ENCODE data around the gene TFPT. TPM values are rescaled to one million over a fixed set of nuclear protein-coding genes. Genes with fewer than 3 reads are reported as not detected.
A peak's percentile ranks its signal among the peaks of the same experiment; 100 is the strongest.

TFPT gene
- total RNA-seq, 1 experiment from 2014 or later, result 26.6 TPM

DNA sequence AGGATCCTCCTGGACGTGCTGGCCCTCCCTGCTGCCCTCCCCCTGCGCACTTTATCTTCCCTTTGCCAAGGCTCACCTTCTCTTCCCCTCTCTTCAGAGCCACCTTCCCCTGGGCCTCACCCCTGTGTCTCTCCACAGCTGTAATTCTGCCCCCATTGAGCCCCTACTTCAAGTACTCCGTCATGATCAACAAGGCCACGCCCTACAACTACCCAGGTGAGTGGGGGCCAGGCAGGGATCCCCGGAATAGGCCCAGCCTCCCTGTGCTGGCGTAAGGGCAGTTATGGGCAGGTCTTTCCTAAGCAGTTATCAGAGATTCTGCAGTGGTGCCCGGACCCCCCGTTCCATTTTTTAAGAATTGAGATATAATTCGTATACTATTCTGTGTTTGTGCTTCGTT lies 9.7 kb downstream of the TFPT start:
- peaks cover 43 to 59% (median 55%) of the 10 kb centered on the region in 3 experiments for H3K36me3 Mint-ChIP-seq (ENCODE audit: insufficient read depth in 1 of 3, low read depth in 3 of 3)
- peaks cover 4% of the 10 kb centered on the region for H3K79me1 ChIP-seq (ENCODE audit: insufficient read depth, low read depth, low read length, poor library complexity, severe bottlenecking)
- WGBS (ENCODE audit: extremely low coverage, insufficient read length, low lambda C conversion rate), result no CpG with 5 or more reads among the region's 10 CpGs

More for the DNA sequence above, 9.7 kb downstream of the TFPT start:
- DNase-seq, result no peak
- H3K18ac ChIP-seq (ENCODE audit: insufficient read length, low read depth, low read length), result no peak overlapping the region
- no peak overlapping the region for H3T11ph ChIP-seq (ENCODE audit: low read length)
- no peak overlapping the region for H3K14ac ChIP-seq (ENCODE audit: insufficient read depth, low read length)
- Mint-ChIP-seq H3K27me3 (ENCODE audit: low read depth) (no peaks in the 10 kb centered on the region; the same call in 1 of the 2 replicates), H3K4me1 (peaks cover 2 to 6% of the 10 kb centered on the region in 2 experiments; a peak in 1 of 4 replicates), H3K4me3 (peak overlapping the region in 1 of 2 experiments; percentile 36; a peak in 1 of 5 replicates), H3K9me3 (peaks cover 0 to 2% of the 10 kb centered on the region in 2 experiments; a peak in 3 of 5 replicates), H3K27ac (no peak overlapping the region; a peak in 1 of 7 replicates)
- H3K79me2 ChIP-seq (ENCODE audit: insufficient read depth, low read length), result peaks cover 1% of the 10 kb centered on the region; the same call in 1 of the 2 replicates
- no peak overlapping the region for H2BK15ac ChIP-seq (ENCODE audit: low read depth, low read length)
- no peak overlapping the region for H3K23ac ChIP-seq (ENCODE audit: insufficient read length, low read depth, low read length)
- H2AFZ ChIP-seq (ENCODE audit: low read length), result no peak overlapping the region
- no peak overlapping the region for H2BK120ac ChIP-seq (ENCODE audit: low read depth, low read length, poor library complexity, severe bottlenecking)
- no peak overlapping the region for H4K91ac ChIP-seq (ENCODE audit: insufficient read length, low read depth, low read length)
- H4K20me1 ChIP-seq (ENCODE audit: control insufficient read depth, insufficient read depth, insufficient read length), result no peaks in the 10 kb centered on the region
- H3K56ac ChIP-seq (ENCODE audit: insufficient read length, low read depth, low read length), result no peak overlapping the region
- H3K23me2 ChIP-seq (ENCODE audit: insufficient read length, low read depth, low read length, poor library complexity, severe bottlenecking), result peaks cover 5% of the 10 kb centered on the region
- no peak overlapping the region for H3K4me2 ChIP-seq (ENCODE audit: insufficient read depth, insufficient read length, low read length)
- no peaks in the 10 kb centered on the region for H3K27me3 ChIP-seq (ENCODE audit: insufficient read depth, low read length)
- H2BK5ac ChIP-seq (ENCODE audit: insufficient read length, low read length), result no peak overlapping the region
- H3K9me3 ChIP-seq (ENCODE audit: control insufficient read depth, low read depth, low read length), result no peaks in the 10 kb centered on the region
- no peak overlapping the region for H3K9ac ChIP-seq (ENCODE audit: extremely low read depth, insufficient read length, low read length)
- TF ChIP-seq, protein P1, sequence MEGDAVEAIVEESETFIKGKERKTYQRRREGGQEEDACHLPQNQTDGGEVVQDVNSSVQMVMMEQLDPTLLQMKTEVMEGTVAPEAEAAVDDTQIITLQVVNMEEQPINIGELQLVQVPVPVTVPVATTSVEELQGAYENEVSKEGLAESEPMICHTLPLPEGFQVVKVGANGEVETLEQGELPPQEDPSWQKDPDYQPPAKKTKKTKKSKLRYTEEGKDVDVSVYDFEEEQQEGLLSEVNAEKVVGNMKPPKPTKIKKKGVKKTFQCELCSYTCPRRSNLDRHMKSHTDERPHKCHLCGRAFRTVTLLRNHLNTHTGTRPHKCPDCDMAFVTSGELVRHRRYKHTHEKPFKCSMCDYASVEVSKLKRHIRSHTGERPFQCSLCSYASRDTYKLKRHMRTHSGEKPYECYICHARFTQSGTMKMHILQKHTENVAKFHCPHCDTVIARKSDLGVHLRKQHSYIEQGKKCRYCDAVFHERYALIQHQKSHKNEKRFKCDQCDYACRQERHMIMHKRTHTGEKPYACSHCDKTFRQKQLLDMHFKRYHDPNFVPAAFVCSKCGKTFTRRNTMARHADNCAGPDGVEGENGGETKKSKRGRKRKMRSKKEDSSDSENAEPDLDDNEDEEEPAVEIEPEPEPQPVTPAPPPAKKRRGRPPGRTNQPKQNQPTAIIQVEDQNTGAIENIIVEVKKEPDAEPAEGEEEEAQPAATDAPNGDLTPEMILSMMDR (conservative IDR thresholded peaks at IDR 0.05), result no peak
- no peak overlapping the region for H2AK5ac ChIP-seq (ENCODE audit: insufficient read length, low read length)
- no peak overlapping the region for H4K8ac ChIP-seq (replicated peaks; ENCODE audit: insufficient read length, low read depth, low read length)
- no peak overlapping the region for H2BK12ac ChIP-seq (ENCODE audit: insufficient read length, low read depth, low read length)
- no peak overlapping the region for H2BK20ac ChIP-seq (ENCODE audit: low read depth, low read length, poor library complexity, severe bottlenecking)
- H3K27ac ChIP-seq (ENCODE audit: insufficient read length, low read depth, low read length), result no peak overlapping the region
- H3K4me1 ChIP-seq (ENCODE audit: insufficient read depth, low read length), result no peaks in the 10 kb centered on the region
- no peak overlapping the region for H3K4ac ChIP-seq (ENCODE audit: low read depth, low read length)
- H4K5ac ChIP-seq (ENCODE audit: insufficient read length, low read depth, low read length), result no peak overlapping the region

All from H9 (cell line).